ENCODE results near the gene CDA. TPM values are rescaled to one million over a fixed set of nuclear protein-coding genes. Genes with fewer than 3 reads are reported as not detected.

The CDA gene
- total and polyA plus RNA-seq, 2 donors from 2014 or later, result 6.0 to 29.9 TPM

DNA sequence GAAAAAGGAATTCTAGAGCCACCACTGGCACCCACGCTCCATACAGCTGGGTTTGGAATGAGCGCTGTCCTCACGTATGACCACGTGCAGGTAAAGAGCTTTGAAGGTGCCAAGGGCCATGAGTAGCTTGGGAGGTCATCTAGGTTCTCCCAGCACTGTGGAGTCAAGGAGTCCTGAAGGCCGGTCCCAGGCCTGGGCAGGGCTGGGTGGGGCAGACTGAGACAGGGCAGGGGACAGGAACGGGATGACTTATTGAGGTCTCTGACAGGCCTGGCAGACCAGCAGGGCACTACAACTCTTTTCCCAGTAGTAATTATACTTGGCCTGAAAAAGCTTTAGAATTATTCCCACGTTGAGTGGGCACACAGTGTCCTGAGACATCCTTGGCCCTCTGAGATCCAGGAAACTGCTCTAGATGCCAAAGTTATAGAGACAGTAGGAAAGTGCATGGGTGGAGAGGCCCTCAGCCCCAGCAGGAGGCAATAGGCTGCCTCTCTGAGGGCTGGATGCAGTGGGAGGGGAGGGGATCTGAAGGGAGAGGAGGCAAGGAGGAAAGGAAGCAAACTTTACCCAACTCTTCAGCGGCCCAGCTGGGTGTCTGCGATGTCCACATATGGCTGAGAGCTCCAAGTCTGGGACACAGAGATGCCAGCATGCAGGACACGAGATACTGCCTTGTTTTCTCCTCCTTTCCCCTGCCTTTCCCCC is 1.8 kb upstream of the CDA start:
- H3K27me3 ChIP-seq (ENCODE audit: control insufficient read depth, insufficient read depth, low read length), result no peaks in the 10 kb centered on the region
- DNase-seq (no peak), FAIRE-seq (no peak)
- H3K9ac ChIP-seq (ENCODE audit: low read length in 3 of 3), result no peak overlapping the region
- H3K27ac ChIP-seq (ENCODE audit: low read depth in 2 of 2, low read length in 2 of 2), result peak overlapping the region in 1 of 2 donors; percentile 1
- H3K36me3 ChIP-seq (ENCODE audit: control insufficient read depth in 2 of 3, insufficient read depth in 3 of 3, low read length in 3 of 3), result no peaks in the 10 kb centered on the region
- intact Hi-C loops (cut with DNase I), result no loop called here
- no peak overlapping the region for H3K4me3 ChIP-seq (ENCODE audit: low read length in 3 of 3)
- TF ChIP-seq CTCF (IDR thresholded peaks at IDR 0.05; ENCODE audit: borderline replicate concordance, extremely low read depth, insufficient read depth), result no peak
- H3K4me1 ChIP-seq (ENCODE audit: control insufficient read depth in 2 of 3, insufficient read depth in 2 of 3, low read depth in 1 of 3, low read length in 3 of 3), result peaks cover 0 to 15% (median 4%) of the 10 kb centered on the region in 3 donors
- no peaks in the 10 kb centered on the region for H3K9me3 ChIP-seq (ENCODE audit: control insufficient read depth in 2 of 3, insufficient read depth in 1 of 3, low read length in 3 of 3)

DNA sequence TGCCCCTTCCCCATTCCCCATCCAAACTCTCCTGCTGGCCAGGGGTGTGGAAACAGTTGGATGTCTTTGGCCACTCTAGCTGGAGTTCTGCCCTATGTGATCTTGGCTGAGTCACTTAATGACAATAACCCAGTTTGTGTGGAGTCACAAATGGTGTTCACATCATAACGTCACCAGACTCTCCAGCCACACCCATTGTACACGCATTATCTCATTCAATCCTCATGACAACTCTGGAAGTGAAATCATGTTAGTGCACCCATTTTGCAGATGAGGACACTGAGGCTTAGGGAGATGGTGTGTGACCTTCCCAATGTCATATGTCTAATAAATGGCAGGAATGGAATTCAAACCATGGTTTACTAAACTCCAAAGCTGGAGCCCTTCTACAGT is 1.2 kb upstream of the CDA start:
- Histone ChIP-seq H3K27ac (ENCODE audit: low read depth in 2 of 2, low read length in 2 of 2) (peak overlapping the region in 1 of 2 donors; percentile 1), H3K36me3 (ENCODE audit: control insufficient read depth in 2 of 3, insufficient read depth in 3 of 3, low read length in 3 of 3) (no peaks in the 10 kb centered on the region), H3K27me3 (ENCODE audit: control insufficient read depth, insufficient read depth, low read length) (no peaks in the 10 kb centered on the region), H3K9ac (ENCODE audit: low read length in 3 of 3) (no peak overlapping the region), H3K4me1 (ENCODE audit: control insufficient read depth in 2 of 3, insufficient read depth in 2 of 3, low read depth in 1 of 3, low read length in 3 of 3) (peaks cover 0 to 18% (median 4%) of the 10 kb centered on the region in 3 donors), H3K4me3 (ENCODE audit: low read length in 3 of 3) (no peak overlapping the region), H3K9me3 (ENCODE audit: control insufficient read depth in 2 of 3, insufficient read depth in 1 of 3, low read length in 3 of 3) (no peaks in the 10 kb centered on the region)
- DNase-seq, result no peak
- no peak for FAIRE-seq
- intact Hi-C loops (cut with DNase I), result no loop called here
- no peak for TF ChIP-seq CTCF (IDR thresholded peaks at IDR 0.05; ENCODE audit: borderline replicate concordance, extremely low read depth, insufficient read depth)

GRCh38 chr1:20589331-20590278 is 708 bp downstream of the CDA start:
- Histone ChIP-seq H3K36me3 (ENCODE audit: control insufficient read depth in 2 of 3, insufficient read depth in 3 of 3, low read length in 3 of 3) (no peaks in the 10 kb centered on the region), H3K4me1 (ENCODE audit: control insufficient read depth in 2 of 3, insufficient read depth in 2 of 3, low read depth in 1 of 3, low read length in 3 of 3) (peaks cover 0 to 18% (median 4%) of the 10 kb centered on the region in 3 donors), H3K9ac (ENCODE audit: low read length in 3 of 3) (peak overlapping the region; percentile 2 to 40 (median 29)), H3K27ac (ENCODE audit: low read depth in 2 of 2, low read length in 2 of 2) (peak overlapping the region; percentile 74 to 85), H3K27me3 (ENCODE audit: control insufficient read depth, insufficient read depth, low read length) (no peaks in the 10 kb centered on the region), H3K4me3 (ENCODE audit: low read length in 3 of 3) (peak overlapping the region; percentile 40 to 75 (median 57)), H3K9me3 (ENCODE audit: control insufficient read depth in 2 of 3, insufficient read depth in 1 of 3, low read length in 3 of 3) (no peaks in the 10 kb centered on the region)
- no peak for TF ChIP-seq CTCF (IDR thresholded peaks at IDR 0.05; ENCODE audit: borderline replicate concordance, extremely low read depth, insufficient read depth)
- DNase-seq (peak; percentile 86 to 96 (median 91)), FAIRE-seq (no peak)
- intact Hi-C loops (cut with DNase I), result no loop called here

All from kidney (tissue), 14 donors.